Activated naive CD8-positive, alpha-beta T cell (primary cell): ENCODE data around the gene WDR45B.

ENCODE experiments used
- H3K27ac Mint-ChIP-seq: one replicate; pipeline ENCODE4 v1.8.0; 2021; ENCODE audit warnings: mixed read lengths
- H3K27me3 Mint-ChIP-seq: one replicate; pipeline ENCODE4 v1.8.0; 2021; ENCODE audit warnings: mixed read lengths
- H3K36me3 Mint-ChIP-seq: one replicate; pipeline ENCODE4 v1.8.0; 2021; ENCODE audit warnings: mixed read lengths
- H3K4me1 Mint-ChIP-seq: one replicate; pipeline ENCODE4 v1.8.0; 2021; ENCODE audit warnings: low read depth, mixed read lengths
- H3K4me3 Mint-ChIP-seq: one replicate; pipeline ENCODE4 v1.8.0; 2021; ENCODE audit warnings: mild to moderate bottlenecking, mixed read lengths
- H3K9me3 Mint-ChIP-seq: one replicate; pipeline ENCODE4 v1.8.0; 2021; ENCODE audit warnings: low read depth, mixed read lengths

Gene WDR45B

GRCh38 chr17:82684228-82684841 lies 36.1 kb upstream of the WDR45B start:
- Mint-ChIP-seq H3K4me3 (no peak overlapping the region), H3K27ac (no peak overlapping the region), H3K9me3 (peaks cover 8% of the 10 kb centered on the region), H3K27me3 (no peaks in the 10 kb centered on the region), H3K4me1 (no peaks in the 10 kb centered on the region), H3K36me3 (peaks cover 9% of the 10 kb centered on the region)

GRCh38 chr17:82683534-82683933 lies 35.3 kb upstream of the WDR45B start:
- Mint-ChIP-seq H3K36me3 (peaks cover 9% of the 10 kb centered on the region), H3K27ac (no peak overlapping the region), H3K9me3 (peaks cover 8% of the 10 kb centered on the region), H3K27me3 (no peaks in the 10 kb centered on the region), H3K4me1 (no peaks in the 10 kb centered on the region), H3K4me3 (no peak overlapping the region)

GRCh38 chr17:82681547-82681946 lies 33.3 kb upstream of the WDR45B start:
- Mint-ChIP-seq H3K27ac (no peak overlapping the region), H3K9me3 (peaks cover 8% of the 10 kb centered on the region), H3K27me3 (no peaks in the 10 kb centered on the region), H3K4me3 (no peak overlapping the region), H3K36me3 (peaks cover 11% of the 10 kb centered on the region), H3K4me1 (no peaks in the 10 kb centered on the region)

GRCh38 chr17:82679586-82680465 lies 31.6 kb upstream of the WDR45B start:
- Mint-ChIP-seq H3K9me3 (peaks cover 8% of the 10 kb centered on the region), H3K4me3 (no peak overlapping the region), H3K36me3 (peaks cover 11% of the 10 kb centered on the region), H3K27ac (no peak overlapping the region), H3K4me1 (no peaks in the 10 kb centered on the region), H3K27me3 (no peaks in the 10 kb centered on the region)

- H3K27ac Mint-ChIP-seq: no peak overlapping the region
- no peaks in the 10 kb centered on the region for H3K27me3 Mint-ChIP-seq
- H3K4me1 Mint-ChIP-seq: no peaks in the 10 kb centered on the region
- peaks cover 11% of the 10 kb centered on the region for H3K36me3 Mint-ChIP-seq
- no peak overlapping the region for H3K4me3 Mint-ChIP-seq
- peaks cover 8% of the 10 kb centered on the region for H3K9me3 Mint-ChIP-seq
Measured at GRCh38 chr17:82678265-82678891, 30.1 kb upstream of the WDR45B start.

GRCh38 chr17:82677353-82677925 lies 29.2 kb upstream of the WDR45B start:
- Mint-ChIP-seq H3K9me3 (peaks cover 8% of the 10 kb centered on the region), H3K27me3 (no peaks in the 10 kb centered on the region), H3K4me3 (no peak overlapping the region), H3K27ac (no peak overlapping the region), H3K4me1 (no peaks in the 10 kb centered on the region), H3K36me3 (peaks cover 11% of the 10 kb centered on the region)

- H3K27me3 Mint-ChIP-seq: no peaks in the 10 kb centered on the region
- H3K4me3 Mint-ChIP-seq: no peak overlapping the region
Measured at GRCh38 chr17:82675476-82676245, 27.4 kb upstream of the WDR45B start.

GRCh38 chr17:82674656-82675475 lies 26.6 kb upstream of the WDR45B start:
- Mint-ChIP-seq H3K4me1 (no peaks in the 10 kb centered on the region), H3K36me3 (peaks cover 2% of the 10 kb centered on the region), H3K27me3 (no peaks in the 10 kb centered on the region), H3K4me3 (no peak overlapping the region), H3K9me3 (no peaks in the 10 kb centered on the region), H3K27ac (no peak overlapping the region)

More at GRCh38 chr17:82675476-82676245, 27.4 kb upstream of the WDR45B start:
- H3K27ac Mint-ChIP-seq: no peak overlapping the region
- H3K4me1 Mint-ChIP-seq: no peaks in the 10 kb centered on the region
- no peaks in the 10 kb centered on the region for H3K9me3 Mint-ChIP-seq
- H3K36me3 Mint-ChIP-seq: peaks cover 2% of the 10 kb centered on the region

GRCh38 chr17:82670661-82671450 lies 22.6 kb upstream of the WDR45B start:
- Mint-ChIP-seq H3K27ac (no peak overlapping the region), H3K4me1 (peaks cover 2% of the 10 kb centered on the region), H3K4me3 (no peak overlapping the region), H3K27me3 (no peaks in the 10 kb centered on the region), H3K9me3 (no peaks in the 10 kb centered on the region), H3K36me3 (no peaks in the 10 kb centered on the region)

- Mint-ChIP-seq H3K4me1 (peaks cover 2% of the 10 kb centered on the region), H3K4me3 (peak overlapping the region; percentile 17), H3K27ac (no peak overlapping the region), H3K9me3 (no peaks in the 10 kb centered on the region), H3K27me3 (no peaks in the 10 kb centered on the region), H3K36me3 (no peaks in the 10 kb centered on the region)
Measured at GRCh38 chr17:82668631-82669099, 20.4 kb upstream of the WDR45B start.

GRCh38 chr17:82668024-82668630 lies 19.9 kb upstream of the WDR45B start:
- Mint-ChIP-seq H3K27ac (no peak overlapping the region), H3K4me1 (peaks cover 2% of the 10 kb centered on the region), H3K27me3 (no peaks in the 10 kb centered on the region), H3K4me3 (no peak overlapping the region), H3K9me3 (no peaks in the 10 kb centered on the region), H3K36me3 (no peaks in the 10 kb centered on the region)

- peaks cover 2% of the 10 kb centered on the region for H3K4me1 Mint-ChIP-seq
- no peaks in the 10 kb centered on the region for H3K9me3 Mint-ChIP-seq
- H3K36me3 Mint-ChIP-seq: no peaks in the 10 kb centered on the region
- no peak overlapping the region for H3K4me3 Mint-ChIP-seq
- no peak overlapping the region for H3K27ac Mint-ChIP-seq
- no peaks in the 10 kb centered on the region for H3K27me3 Mint-ChIP-seq
Measured at GRCh38 chr17:82667668-82668000, 19.4 kb upstream of the WDR45B start.
